Measurements from ENCODE around the gene LKAAEAR1. TPM values are rescaled to one million over a fixed set of nuclear protein-coding genes. Genes with fewer than 3 reads are reported as not detected.

Gene LKAAEAR1
- total and polyA plus RNA-seq, 9 of the 15 experiments (the other 6 are each of a cell fraction or from before 2014, with no cell fraction given), result not detected

DNA sequence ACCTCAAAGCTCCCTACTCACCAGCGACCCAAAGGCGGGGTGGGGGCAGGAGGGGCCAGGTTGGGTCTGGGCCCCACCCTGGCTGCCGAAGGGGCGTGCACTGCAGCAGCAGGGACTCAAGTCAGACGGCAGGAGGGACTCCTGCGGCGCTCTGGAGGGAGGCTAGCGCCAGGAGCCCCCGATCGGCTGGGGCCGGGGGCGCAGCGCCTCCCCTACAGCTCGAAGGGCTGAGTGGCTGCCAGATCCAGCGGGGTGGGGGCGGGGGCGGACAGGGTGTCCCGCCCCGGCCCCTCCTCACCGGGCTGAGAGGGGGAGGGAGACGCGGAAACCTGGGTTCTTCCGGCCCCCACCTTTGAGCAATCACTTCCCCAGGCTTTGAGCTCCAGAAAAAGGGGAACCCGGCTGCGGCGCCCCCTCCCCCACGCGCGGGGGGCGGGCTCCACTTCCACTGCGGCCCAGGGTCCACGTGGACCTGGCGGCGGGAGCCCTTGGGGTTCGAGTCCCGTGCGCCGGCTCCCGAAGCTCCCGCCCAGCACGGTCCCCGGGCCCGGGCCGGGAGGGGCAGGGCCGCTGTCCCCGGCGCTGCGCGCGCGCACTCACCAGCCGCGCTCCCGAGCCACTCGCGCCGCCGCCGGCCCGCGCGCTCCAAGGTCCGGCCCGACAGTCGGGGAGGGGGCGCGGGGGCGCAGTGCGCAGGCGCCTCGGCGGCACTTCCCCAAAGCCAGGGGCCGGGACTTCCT, 4.8 kb downstream of the LKAAEAR1 start, which contains the start of gene RGS19 (continued):
- TF ChIP-seq, protein P1, sequence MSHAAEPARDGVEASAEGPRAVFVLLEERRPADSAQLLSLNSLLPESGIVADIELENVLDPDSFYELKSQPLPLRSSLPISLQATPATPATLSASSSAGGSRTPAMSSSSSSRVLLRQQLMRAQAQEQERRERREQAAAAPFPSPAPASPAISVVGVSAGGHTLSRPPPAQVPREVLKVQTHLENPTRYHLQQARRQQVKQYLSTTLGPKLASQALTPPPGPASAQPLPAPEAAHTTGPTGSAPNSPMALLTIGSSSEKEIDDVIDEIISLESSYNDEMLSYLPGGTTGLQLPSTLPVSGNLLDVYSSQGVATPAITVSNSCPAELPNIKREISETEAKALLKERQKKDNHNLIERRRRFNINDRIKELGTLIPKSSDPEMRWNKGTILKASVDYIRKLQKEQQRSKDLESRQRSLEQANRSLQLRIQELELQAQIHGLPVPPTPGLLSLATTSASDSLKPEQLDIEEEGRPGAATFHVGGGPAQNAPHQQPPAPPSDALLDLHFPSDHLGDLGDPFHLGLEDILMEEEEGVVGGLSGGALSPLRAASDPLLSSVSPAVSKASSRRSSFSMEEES (CRISPR knock-in tag; IDR thresholded peaks at IDR 0.05), result no peak
- TF ChIP-seq CCAR2 (IDR thresholded peaks at IDR 0.05; ENCODE audit: low read depth, low read length), result no peak
- TF ChIP-seq MYC (IDR thresholded peaks at IDR 0.05; ENCODE audit: low read depth, low read length), result peak; percentile 89
- no peak for TF ChIP-seq MYC (CRISPR knock-in tag; IDR thresholded peaks at IDR 0.05; ENCODE audit: borderline replicate concordance, low read depth)
- TF ChIP-seq, protein P2, sequence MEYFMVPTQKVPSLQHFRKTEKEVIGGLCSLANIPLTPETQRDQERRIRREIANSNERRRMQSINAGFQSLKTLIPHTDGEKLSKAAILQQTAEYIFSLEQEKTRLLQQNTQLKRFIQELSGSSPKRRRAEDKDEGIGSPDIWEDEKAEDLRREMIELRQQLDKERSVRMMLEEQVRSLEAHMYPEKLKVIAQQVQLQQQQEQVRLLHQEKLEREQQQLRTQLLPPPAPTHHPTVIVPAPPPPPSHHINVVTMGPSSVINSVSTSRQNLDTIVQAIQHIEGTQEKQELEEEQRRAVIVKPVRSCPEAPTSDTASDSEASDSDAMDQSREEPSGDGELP (CRISPR knock-in tag; IDR thresholded peaks at IDR 0.05; ENCODE audit: borderline replicate concordance), result 0 out of 2 replicates have a peak, but pooled peaks have one; percentile 25
- TF ChIP-seq, protein P3, sequence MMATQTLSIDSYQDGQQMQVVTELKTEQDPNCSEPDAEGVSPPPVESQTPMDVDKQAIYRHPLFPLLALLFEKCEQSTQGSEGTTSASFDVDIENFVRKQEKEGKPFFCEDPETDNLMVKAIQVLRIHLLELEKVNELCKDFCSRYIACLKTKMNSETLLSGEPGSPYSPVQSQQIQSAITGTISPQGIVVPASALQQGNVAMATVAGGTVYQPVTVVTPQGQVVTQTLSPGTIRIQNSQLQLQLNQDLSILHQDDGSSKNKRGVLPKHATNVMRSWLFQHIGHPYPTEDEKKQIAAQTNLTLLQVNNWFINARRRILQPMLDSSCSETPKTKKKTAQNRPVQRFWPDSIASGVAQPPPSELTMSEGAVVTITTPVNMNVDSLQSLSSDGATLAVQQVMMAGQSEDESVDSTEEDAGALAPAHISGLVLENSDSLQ (IDR thresholded peaks at IDR 0.05), result peak; percentile 9; the same call in 1 of the 2 replicates
- TF ChIP-seq, protein P4, sequence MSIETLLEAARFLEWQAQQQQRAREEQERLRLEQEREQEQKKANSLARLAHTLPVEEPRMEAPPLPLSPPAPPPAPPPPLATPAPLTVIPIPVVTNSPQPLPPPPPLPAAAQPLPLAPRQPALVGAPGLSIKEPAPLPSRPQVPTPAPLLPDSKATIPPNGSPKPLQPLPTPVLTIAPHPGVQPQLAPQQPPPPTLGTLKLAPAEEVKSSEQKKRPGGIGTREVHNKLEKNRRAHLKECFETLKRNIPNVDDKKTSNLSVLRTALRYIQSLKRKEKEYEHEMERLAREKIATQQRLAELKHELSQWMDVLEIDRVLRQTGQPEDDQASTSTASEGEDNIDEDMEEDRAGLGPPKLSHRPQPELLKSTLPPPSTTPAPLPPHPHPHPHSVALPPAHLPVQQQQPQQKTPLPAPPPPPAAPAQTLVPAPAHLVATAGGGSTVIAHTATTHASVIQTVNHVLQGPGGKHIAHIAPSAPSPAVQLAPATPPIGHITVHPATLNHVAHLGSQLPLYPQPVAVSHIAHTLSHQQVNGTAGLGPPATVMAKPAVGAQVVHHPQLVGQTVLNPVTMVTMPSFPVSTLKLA (conservative IDR thresholded peaks at IDR 0.05), result peak; percentile 67 to 86; a peak in 3 of 4 replicates
- TF ChIP-seq TAL1 (IDR thresholded peaks at IDR 0.05), result no peak
- TF ChIP-seq RHOXF2B (CRISPR knock-in tag; conservative IDR thresholded peaks at IDR 0.05), result no peak
- TF ChIP-seq, protein P5, sequence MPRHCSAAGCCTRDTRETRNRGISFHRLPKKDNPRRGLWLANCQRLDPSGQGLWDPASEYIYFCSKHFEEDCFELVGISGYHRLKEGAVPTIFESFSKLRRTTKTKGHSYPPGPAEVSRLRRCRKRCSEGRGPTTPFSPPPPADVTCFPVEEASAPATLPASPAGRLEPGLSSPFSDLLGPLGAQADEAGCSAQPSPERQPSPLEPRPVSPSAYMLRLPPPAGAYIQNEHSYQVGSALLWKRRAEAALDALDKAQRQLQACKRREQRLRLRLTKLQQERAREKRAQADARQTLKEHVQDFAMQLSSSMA (CRISPR knock-in tag; IDR thresholded peaks at IDR 0.05), result 0 out of 2 replicates have a peak, but pooled peaks have one; percentile 45
- no peak for TF ChIP-seq BRD9 (IDR thresholded peaks at IDR 0.05; ENCODE audit: low read depth, partially characterized antibody)
- TF ChIP-seq, protein P6, sequence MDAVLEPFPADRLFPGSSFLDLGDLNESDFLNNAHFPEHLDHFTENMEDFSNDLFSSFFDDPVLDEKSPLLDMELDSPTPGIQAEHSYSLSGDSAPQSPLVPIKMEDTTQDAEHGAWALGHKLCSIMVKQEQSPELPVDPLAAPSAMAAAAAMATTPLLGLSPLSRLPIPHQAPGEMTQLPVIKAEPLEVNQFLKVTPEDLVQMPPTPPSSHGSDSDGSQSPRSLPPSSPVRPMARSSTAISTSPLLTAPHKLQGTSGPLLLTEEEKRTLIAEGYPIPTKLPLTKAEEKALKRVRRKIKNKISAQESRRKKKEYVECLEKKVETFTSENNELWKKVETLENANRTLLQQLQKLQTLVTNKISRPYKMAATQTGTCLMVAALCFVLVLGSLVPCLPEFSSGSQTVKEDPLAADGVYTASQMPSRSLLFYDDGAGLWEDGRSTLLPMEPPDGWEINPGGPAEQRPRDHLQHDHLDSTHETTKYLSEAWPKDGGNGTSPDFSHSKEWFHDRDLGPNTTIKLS (IDR thresholded peaks at IDR 0.05; ENCODE audit: borderline replicate concordance, low read depth), result peak; percentile 80
- TF ChIP-seq, protein P7, sequence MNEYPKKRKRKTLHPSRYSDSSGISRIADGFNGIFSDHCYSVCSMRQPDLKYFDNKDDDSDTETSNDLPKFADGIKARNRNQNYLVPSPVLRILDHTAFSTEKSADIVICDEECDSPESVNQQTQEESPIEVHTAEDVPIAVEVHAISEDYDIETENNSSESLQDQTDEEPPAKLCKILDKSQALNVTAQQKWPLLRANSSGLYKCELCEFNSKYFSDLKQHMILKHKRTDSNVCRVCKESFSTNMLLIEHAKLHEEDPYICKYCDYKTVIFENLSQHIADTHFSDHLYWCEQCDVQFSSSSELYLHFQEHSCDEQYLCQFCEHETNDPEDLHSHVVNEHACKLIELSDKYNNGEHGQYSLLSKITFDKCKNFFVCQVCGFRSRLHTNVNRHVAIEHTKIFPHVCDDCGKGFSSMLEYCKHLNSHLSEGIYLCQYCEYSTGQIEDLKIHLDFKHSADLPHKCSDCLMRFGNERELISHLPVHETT (CRISPR knock-in tag; conservative IDR thresholded peaks at IDR 0.05 in 1 of 2, IDR thresholded peaks at IDR 0.05 in 1 of 2), result peak in 1 of 2 experiments; percentile 78; a peak in 1 of 4 replicates
- TF ChIP-seq ZNF76 (CRISPR knock-in tag; IDR thresholded peaks at IDR 0.05; ENCODE audit: borderline replicate concordance), result no peak
- TF ChIP-seq POLR2G (IDR thresholded peaks at IDR 0.05; ENCODE audit: low read depth, low read length), result peak; percentile 79
- peak; percentile 34 for TF ChIP-seq SAP30 (IDR thresholded peaks at IDR 0.05; ENCODE audit: borderline replicate concordance, insufficient read depth, low read depth, low read length, poor library complexity, severe bottlenecking)

Measured in K562 (cell line).